Measurements from ENCODE around the gene NEIL1. TPM values are rescaled to one million over a fixed set of nuclear protein-coding genes. Genes with fewer than 3 reads are reported as not detected.
A peak's percentile ranks its signal among the peaks of the same experiment; 100 is the strongest.
"Not testable (repeated sequence)": the region's sequence is repeated elsewhere in the genome, so short reads cannot be mapped to it uniquely, and the experiment has no call there.

The NEIL1 gene
- 10 to 100 TPM; 16.7 to 59.2 (median 31.7) TPM for polyA plus RNA-seq (ENCODE audit: low read depth in 6 of 6)

- Mint-ChIP-seq H3K4me3 (peak within 1 kb of the TSS; percentile 80 to 95 (median 89)), H3K36me3 (peaks cover 6 to 15% of the 10 kb centered on the region in 2 donors), H3K9me3 (peaks cover 4 to 24% (median 17%) of the 10 kb centered on the region in 7 donors), H3K27me3 (no peaks in the 10 kb centered on the region), H3K4me1 (peaks cover 32 to 55% (median 48%) of the 10 kb centered on the region in 3 donors), H3K27ac (peak within 1 kb of the TSS; percentile 98 to 100 (median 99))
- no peak for DNase-seq
- ATAC-seq (ENCODE audit: low read depth in 2 of 2) = peak in 1 of 2 donors; percentile 1
These were observed at the start of gene NEIL1 for GRCh38 chr15:75346796-75347221. TSS of gene NEIL1 (plus strand) at chr15:75347039. CDS start at chr15:75348906, 1,867 bp downstream.

GRCh38 chr15:75298541-75299310 lies 48.1 kb upstream of the NEIL1 start:
- H3K36me3 Mint-ChIP-seq, H3K4me1 Mint-ChIP-seq, H3K27ac Mint-ChIP-seq, H3K9me3 Mint-ChIP-seq, H3K4me3 Mint-ChIP-seq: not testable (repeated sequence)
- peak; percentile 25 for DNase-seq
- H3K27me3 Mint-ChIP-seq = peaks cover 0 to 14% (median 13%) of the 10 kb centered on the region in 3 donors
- peak; percentile 92 to 93 for ATAC-seq (ENCODE audit: low read depth in 2 of 2)

- H3K27me3 Mint-ChIP-seq = peaks cover under 1 to 19% (median 18%) of the 10 kb centered on the region in 3 donors
- H3K27ac Mint-ChIP-seq, H3K36me3 Mint-ChIP-seq, H3K4me1 Mint-ChIP-seq, H3K9me3 Mint-ChIP-seq: not testable (repeated sequence)
- peak; percentile 86 to 90 for ATAC-seq (ENCODE audit: low read depth in 2 of 2)
- peak; percentile 50 for DNase-seq
- peak overlapping the region in 1 of 8 donors; percentile 29 for H3K4me3 Mint-ChIP-seq
These were observed 47.5 kb upstream of the NEIL1 start for GRCh38 chr15:75299311-75299688.

GRCh38 chr15:75300026-75300425 lies 46.8 kb upstream of the NEIL1 start:
- DNase-seq; H3K27ac Mint-ChIP-seq; H3K9me3 Mint-ChIP-seq; H3K4me1 Mint-ChIP-seq; H3K4me3 Mint-ChIP-seq; ATAC-seq (ENCODE audit: low read depth in 2 of 2); H3K36me3 Mint-ChIP-seq: not testable (repeated sequence)
- peaks cover 7 to 27% (median 26%) of the 10 kb centered on the region in 3 donors for H3K27me3 Mint-ChIP-seq

GRCh38 chr15:75302318-75302717 lies 44.5 kb upstream of the NEIL1 start:
- no peak overlapping the region for H3K27ac Mint-ChIP-seq
- ATAC-seq (ENCODE audit: low read depth in 2 of 2) (no peak), DNase-seq (no peak)
- H3K9me3 Mint-ChIP-seq = no peaks in the 10 kb centered on the region
- no peaks in the 10 kb centered on the region for H3K36me3 Mint-ChIP-seq
- no peak overlapping the region for H3K4me3 Mint-ChIP-seq
- H3K4me1 Mint-ChIP-seq = no peaks in the 10 kb centered on the region
- peaks cover 7 to 49% (median 41%) of the 10 kb centered on the region in 3 donors for H3K27me3 Mint-ChIP-seq

- not testable (repeated sequence) for ATAC-seq (ENCODE audit: low read depth in 2 of 2); H3K36me3 Mint-ChIP-seq; DNase-seq; H3K4me3 Mint-ChIP-seq; H3K9me3 Mint-ChIP-seq; H3K27ac Mint-ChIP-seq; H3K4me1 Mint-ChIP-seq
- peaks cover 7 to 53% (median 45%) of the 10 kb centered on the region in 3 donors for H3K27me3 Mint-ChIP-seq
These were observed 44.1 kb upstream of the NEIL1 start for GRCh38 chr15:75302753-75303152.

- no peak for ATAC-seq (ENCODE audit: low read depth in 2 of 2)
- Mint-ChIP-seq H3K27me3 (peaks cover 19 to 65% (median 48%) of the 10 kb centered on the region in 3 donors), H3K9me3 (no peaks in the 10 kb centered on the region), H3K36me3 (no peaks in the 10 kb centered on the region), H3K27ac (no peak overlapping the region), H3K4me3 (peak overlapping the region in 1 of 8 donors; percentile 18), H3K4me1 (peaks cover 2 to 5% (median 4%) of the 10 kb centered on the region in 3 donors)
- DNase-seq = no peak
These were observed 40.7 kb upstream of the NEIL1 start for GRCh38 chr15:75306188-75306587.

DNA sequence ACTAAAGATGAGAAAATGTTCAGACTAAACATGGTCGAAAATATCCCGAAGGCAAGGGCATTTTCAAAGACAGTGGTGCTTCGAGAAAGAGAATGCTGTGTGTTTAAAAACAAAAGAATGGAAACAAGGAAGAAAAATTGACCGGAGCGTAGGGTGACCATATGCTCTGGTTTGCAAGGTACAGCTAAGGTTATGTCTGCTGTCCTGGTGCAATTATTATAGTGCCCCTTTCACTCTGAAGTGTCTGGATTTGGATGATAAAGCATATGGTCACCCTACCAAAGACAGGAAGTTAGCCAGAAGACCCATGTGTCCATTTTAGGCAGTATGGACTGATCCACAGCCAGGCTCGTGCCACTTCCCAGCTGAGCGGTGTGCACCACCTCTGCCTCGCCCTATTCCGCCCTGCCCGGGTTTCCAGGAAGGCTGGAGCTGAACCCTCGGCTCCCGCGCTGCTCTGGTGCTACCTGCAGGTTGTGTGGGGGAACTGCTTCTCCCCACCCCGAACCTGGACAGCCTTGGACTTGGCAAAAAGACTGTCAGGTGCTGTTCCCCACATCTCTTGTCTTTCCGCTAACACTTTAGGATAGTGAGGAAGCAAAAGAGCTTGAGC lies 39.0 kb upstream of the NEIL1 start:
- ATAC-seq (ENCODE audit: low read depth in 2 of 2) (peak; percentile 50 to 67), DNase-seq (no peak)
- H3K4me1 Mint-ChIP-seq = peaks cover 2 to 5% (median 4%) of the 10 kb centered on the region in 3 donors
- no peak overlapping the region for H3K4me3 Mint-ChIP-seq
- no peak overlapping the region for H3K27ac Mint-ChIP-seq
- H3K27me3 Mint-ChIP-seq = peaks cover 23 to 73% (median 56%) of the 10 kb centered on the region in 3 donors
- H3K36me3 Mint-ChIP-seq = no peaks in the 10 kb centered on the region
- no peaks in the 10 kb centered on the region for H3K9me3 Mint-ChIP-seq

GRCh38 chr15:75309711-75310110 lies 37.1 kb upstream of the NEIL1 start:
- Mint-ChIP-seq H3K4me3 (no peak overlapping the region), H3K27me3 (peaks cover 18 to 60% (median 42%) of the 10 kb centered on the region in 3 donors), H3K9me3 (no peaks in the 10 kb centered on the region), H3K27ac (peak overlapping the region in 1 of 6 donors; percentile 63), H3K4me1 (peaks cover 2 to 5% (median 4%) of the 10 kb centered on the region in 3 donors), H3K36me3 (no peaks in the 10 kb centered on the region)
- ATAC-seq (ENCODE audit: low read depth in 2 of 2) (no peak), DNase-seq (no peak)

DNA sequence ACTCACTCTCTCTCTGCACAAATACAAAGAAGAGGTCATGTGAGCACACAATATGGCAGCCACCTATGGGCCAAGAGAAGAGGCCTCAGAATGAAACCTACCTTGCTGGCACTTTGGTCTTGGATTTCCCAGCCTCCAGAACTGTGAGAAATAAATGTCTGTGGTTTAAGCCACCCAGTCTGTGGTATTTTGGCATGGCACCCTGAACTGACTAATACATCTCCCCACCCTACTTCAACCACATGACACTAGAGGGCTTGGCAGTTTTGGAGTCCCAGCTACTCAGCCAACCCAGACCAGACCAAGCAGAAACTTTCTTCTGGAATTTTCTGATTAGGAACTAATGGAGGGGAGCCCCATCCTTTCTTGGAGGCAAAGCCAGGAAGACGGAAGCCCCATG lies 34.3 kb upstream of the NEIL1 start:
- not testable (repeated sequence) for H3K4me3 Mint-ChIP-seq; H3K9me3 Mint-ChIP-seq; ATAC-seq (ENCODE audit: low read depth in 2 of 2); H3K4me1 Mint-ChIP-seq; DNase-seq; H3K36me3 Mint-ChIP-seq; H3K27ac Mint-ChIP-seq
- H3K27me3 Mint-ChIP-seq = peaks cover 15 to 32% (median 23%) of the 10 kb centered on the region in 3 donors

DNA sequence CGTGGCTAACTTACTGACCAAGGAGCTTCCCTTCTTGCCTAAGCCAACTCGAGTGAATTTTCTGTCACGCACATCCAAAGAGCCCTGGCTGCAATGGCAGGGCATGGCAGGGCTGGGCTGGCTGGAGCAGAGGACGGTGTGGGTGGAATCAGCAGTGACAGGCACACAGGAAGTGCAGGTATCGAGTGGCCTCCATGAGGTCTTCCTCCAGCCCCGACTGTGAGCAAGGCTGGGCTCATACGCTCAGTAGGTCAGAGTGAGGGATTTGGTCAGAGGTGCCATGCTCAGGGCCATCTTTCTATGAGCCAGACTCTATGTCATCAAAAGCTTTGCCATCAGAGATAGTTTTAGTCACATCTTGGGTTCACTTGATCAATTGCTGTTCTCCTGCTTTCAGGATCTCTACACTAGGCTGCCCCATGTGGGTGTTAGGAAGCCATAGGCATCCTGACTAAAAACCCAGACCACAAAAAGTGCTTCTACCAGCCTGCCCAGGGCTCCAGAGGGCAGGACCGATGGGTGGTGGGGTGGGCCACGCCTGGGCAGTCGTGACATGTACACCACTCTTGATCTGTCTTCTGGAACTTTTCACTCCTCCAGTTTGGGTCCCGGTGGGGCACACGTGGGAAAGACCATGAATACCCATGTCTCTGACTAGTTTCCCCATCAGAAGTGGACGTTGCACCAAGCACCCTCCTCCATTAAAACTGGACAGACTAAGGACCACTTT lies 33.6 kb upstream of the NEIL1 start:
- ATAC-seq (ENCODE audit: low read depth in 2 of 2) (no peak), DNase-seq (no peak)
- Mint-ChIP-seq H3K9me3 (no peaks in the 10 kb centered on the region), H3K4me3 (no peak overlapping the region), H3K27me3 (peaks cover 13 to 25% (median 16%) of the 10 kb centered on the region in 3 donors), H3K36me3 (no peaks in the 10 kb centered on the region), H3K27ac (no peak overlapping the region), H3K4me1 (peaks cover 0 to 2% (median 0%) of the 10 kb centered on the region in 3 donors)

DNA sequence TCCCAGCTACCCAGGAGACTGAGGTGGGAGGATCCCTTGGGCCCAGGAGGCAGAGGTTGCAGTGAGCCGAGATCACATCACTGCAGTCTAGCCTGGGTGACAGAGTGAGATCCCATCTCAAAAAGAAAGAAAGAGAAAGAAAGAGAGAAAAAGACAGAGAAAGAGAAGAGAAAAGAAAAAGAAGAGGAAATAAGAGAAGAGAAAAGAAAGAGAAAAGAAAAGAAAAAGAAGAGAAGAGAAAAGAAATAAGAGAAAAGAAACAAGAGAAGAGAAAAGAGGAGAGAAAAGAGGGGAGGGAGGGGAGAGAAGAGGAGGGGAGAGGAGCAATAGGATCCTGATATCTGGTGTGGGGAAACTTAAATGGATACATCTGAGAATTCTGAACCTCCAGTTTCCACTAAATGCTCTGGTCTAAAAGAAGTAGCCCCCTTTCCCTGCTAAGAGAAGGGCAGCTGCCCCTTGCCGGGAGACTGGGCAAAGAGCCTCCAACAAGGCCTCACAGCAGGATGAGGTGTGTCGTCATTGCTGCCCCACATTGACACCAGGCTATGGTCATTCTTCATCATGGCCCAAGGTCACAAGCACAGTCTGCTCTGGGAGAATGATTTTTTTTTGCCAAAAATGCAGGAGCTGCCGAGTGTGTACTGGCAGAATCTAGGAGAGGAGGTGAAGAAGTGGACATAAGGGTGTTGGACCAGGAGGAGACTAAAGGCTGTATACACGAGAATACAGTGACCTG lies 32.1 kb upstream of the NEIL1 start:
- ATAC-seq (ENCODE audit: low read depth in 2 of 2) (no peak), DNase-seq (no peak)
- Mint-ChIP-seq H3K9me3 (no peaks in the 10 kb centered on the region), H3K27ac (no peak overlapping the region), H3K27me3 (peaks cover 10 to 16% (median 11%) of the 10 kb centered on the region in 3 donors), H3K4me3 (peak overlapping the region in 1 of 8 donors; percentile 67), H3K36me3 (no peaks in the 10 kb centered on the region), H3K4me1 (no peaks in the 10 kb centered on the region)
